ENCODE data around the gene CEP131.

The CEP131 gene

GRCh38 chr17:81195941-81196495 lies 26.7 kb downstream of the CEP131 start:
- DNase-seq (ENCODE audit: low spot score) = no peak
- H3K27ac ChIP-seq = peak overlapping the region; percentile 29
- ChIA-PET POLR2A (ENCODE audit: low non-redundant PET) (no interaction called here), CTCF (interaction anchor here (0.6 kb wide), 1 partner anchor 75 kb away, joined by 3 read pairs; no protein-coding TSS in a partner anchor)
- TF ChIP-seq, protein P1, sequence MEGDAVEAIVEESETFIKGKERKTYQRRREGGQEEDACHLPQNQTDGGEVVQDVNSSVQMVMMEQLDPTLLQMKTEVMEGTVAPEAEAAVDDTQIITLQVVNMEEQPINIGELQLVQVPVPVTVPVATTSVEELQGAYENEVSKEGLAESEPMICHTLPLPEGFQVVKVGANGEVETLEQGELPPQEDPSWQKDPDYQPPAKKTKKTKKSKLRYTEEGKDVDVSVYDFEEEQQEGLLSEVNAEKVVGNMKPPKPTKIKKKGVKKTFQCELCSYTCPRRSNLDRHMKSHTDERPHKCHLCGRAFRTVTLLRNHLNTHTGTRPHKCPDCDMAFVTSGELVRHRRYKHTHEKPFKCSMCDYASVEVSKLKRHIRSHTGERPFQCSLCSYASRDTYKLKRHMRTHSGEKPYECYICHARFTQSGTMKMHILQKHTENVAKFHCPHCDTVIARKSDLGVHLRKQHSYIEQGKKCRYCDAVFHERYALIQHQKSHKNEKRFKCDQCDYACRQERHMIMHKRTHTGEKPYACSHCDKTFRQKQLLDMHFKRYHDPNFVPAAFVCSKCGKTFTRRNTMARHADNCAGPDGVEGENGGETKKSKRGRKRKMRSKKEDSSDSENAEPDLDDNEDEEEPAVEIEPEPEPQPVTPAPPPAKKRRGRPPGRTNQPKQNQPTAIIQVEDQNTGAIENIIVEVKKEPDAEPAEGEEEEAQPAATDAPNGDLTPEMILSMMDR (conservative IDR thresholded peaks at IDR 0.05; ENCODE audit: low read depth) = no peak

- ChIA-PET POLR2A (ENCODE audit: low non-redundant PET) (no interaction called here), CTCF (no interaction called here)
- DNase-seq (ENCODE audit: low spot score) = no peak
- TF ChIP-seq, protein P1 (conservative IDR thresholded peaks at IDR 0.05; ENCODE audit: low read depth) = no peak
- H3K27ac ChIP-seq = peak overlapping the region; percentile 29
Observed at GRCh38 chr17:81194941-81195901, 27.5 kb downstream of the CEP131 start.

GRCh38 chr17:81194225-81194760 lies 28.5 kb downstream of the CEP131 start:
- ChIA-PET POLR2A (ENCODE audit: low non-redundant PET) (no interaction called here), CTCF (interaction anchor here (1.1 kb wide), 1 partner anchor 22 kb away, joined by 3 read pairs; no protein-coding TSS in a partner anchor)
- H3K27ac ChIP-seq = no peak overlapping the region
- DNase-seq (ENCODE audit: low spot score) = no peak
- TF ChIP-seq, protein P1 (conservative IDR thresholded peaks at IDR 0.05; ENCODE audit: low read depth) = no peak

GRCh38 chr17:81193470-81194224 lies 29.1 kb downstream of the CEP131 start:
- no peak overlapping the region; the same call in 1 of the 2 replicates for H3K27ac ChIP-seq
- ChIA-PET CTCF (interaction anchor here (0.6 to 1.1 kb wide), 2 partner anchors 21 to 25 kb away, joined by 3 read pairs; no protein-coding TSS in a partner anchor), POLR2A (ENCODE audit: low non-redundant PET) (no interaction called here)
- no peak for DNase-seq (ENCODE audit: low spot score)
- TF ChIP-seq, protein P1 (conservative IDR thresholded peaks at IDR 0.05; ENCODE audit: low read depth) = no peak

- ChIA-PET POLR2A (ENCODE audit: low non-redundant PET) (no interaction called here), CTCF (interaction anchor here (0.6 to 1.1 kb wide), 2 partner anchors 20 to 33 kb away, joined by 3 read pairs; no protein-coding TSS in a partner anchor)
- TF ChIP-seq, protein P1 (conservative IDR thresholded peaks at IDR 0.05; ENCODE audit: low read depth) = no peak
Observed at GRCh38 chr17:81193051-81193410, 29.7 kb downstream of the CEP131 start.

More at GRCh38 chr17:81193051-81193410, 29.7 kb downstream of the CEP131 start:
- peak overlapping the region; percentile 3; the same call in 1 of the 2 replicates for H3K27ac ChIP-seq
- DNase-seq (ENCODE audit: low spot score) = no peak
